Thoracic aorta (tissue), 2 donors: ENCODE measurements around the gene DCTPP1. TPM values are rescaled to one million over a fixed set of nuclear protein-coding genes. Genes with fewer than 3 reads are reported as not detected.
A peak's percentile ranks its signal among the peaks of the same experiment; 100 is the strongest.

Experiments used
- ATAC-seq: fragments of 150-250 bp; one replicate; pipeline ENCODE4 v1.8.0; 2017; ENCODE audit warnings: low read depth; ENCODE audit not compliant: insufficient number of reproducible peaks, low FRiP score
- DNase-seq: peaks from one replicate; pipeline ENCODE4 v3.0.0-alpha.2; 2020; ENCODE audit warnings: low spot score
- H3K27ac ChIP-seq, 2 donors: fragments of 200-600 bp; sonication (generic); 1 replicate in 1 of 2; 2 replicates in 1 of 2; pipeline ENCODE4 v1.5.1; 2016; ENCODE audit warnings: mild to moderate bottlenecking in 2 of 2, moderate library complexity in 2 of 2
- H3K27me3 ChIP-seq: fragments of 200-600 bp; sonication (generic); replicated peaks from 2 replicates; pipeline ENCODE4 v1.6.0; 2016; ENCODE audit warnings: mild to moderate bottlenecking; ENCODE audit not compliant: insufficient read depth
- H3K36me3 ChIP-seq: fragments of 200-600 bp; sonication (generic); one replicate; pipeline ENCODE4 v1.5.1; 2016
- H3K4me1 ChIP-seq, 2 donors: fragments of 200-600 bp; sonication (generic); 1 replicate in 1 of 2; 2 replicates in 1 of 2; pipeline versions ENCODE4 v1.5.1 to v1.6.0; 2016; ENCODE audit warnings: low read depth in 2 of 2, mild to moderate bottlenecking in 1 of 2; ENCODE audit not compliant: control insufficient read depth in 1 of 2
- H3K4me3 ChIP-seq: fragments of 200-600 bp; sonication (generic); 2 replicates; pipeline ENCODE4 v1.5.1; 2016; ENCODE audit warnings: mild to moderate bottlenecking
- H3K9me3 ChIP-seq: fragments of 200-600 bp; sonication (generic); 2 replicates; pipeline ENCODE4 v1.5.1; 2016
- CTCF ChIP-seq: fragments of 200-600 bp; sonication (generic); IDR thresholded peaks from one replicate; pipeline ENCODE4 v1.5.1; 2019; ENCODE audit warnings: antibody characterized with exemption
- total RNA-seq, 2 donors: library from RNA; depleted of rRNA; stranded (reverse); fragments of >200 nt; gene quantifications; one replicate each; pipeline versions ENCODE4 v1.1.0 to v1.2.3, GENCODE V29; 2016

The DCTPP1 gene
- total RNA-seq, 2 donors from 2014 or later = 16.7 to 24.0 TPM

GRCh38 chr16:30446203-30446595 lies 16.4 kb upstream of the DCTPP1 start:
- Histone ChIP-seq H3K9me3 (no peaks in the 10 kb centered on the region), H3K27me3 (no peaks in the 10 kb centered on the region), H3K4me1 (peaks cover 9 to 20% of the 10 kb centered on the region in 2 donors), H3K4me3 (peak overlapping the region; percentile 82), H3K27ac (peak overlapping the region; percentile 85 to 88), H3K36me3 (no peaks in the 10 kb centered on the region)
- TF ChIP-seq CTCF = no peak
- no peak for DNase-seq
- ATAC-seq = no peak

DNA sequence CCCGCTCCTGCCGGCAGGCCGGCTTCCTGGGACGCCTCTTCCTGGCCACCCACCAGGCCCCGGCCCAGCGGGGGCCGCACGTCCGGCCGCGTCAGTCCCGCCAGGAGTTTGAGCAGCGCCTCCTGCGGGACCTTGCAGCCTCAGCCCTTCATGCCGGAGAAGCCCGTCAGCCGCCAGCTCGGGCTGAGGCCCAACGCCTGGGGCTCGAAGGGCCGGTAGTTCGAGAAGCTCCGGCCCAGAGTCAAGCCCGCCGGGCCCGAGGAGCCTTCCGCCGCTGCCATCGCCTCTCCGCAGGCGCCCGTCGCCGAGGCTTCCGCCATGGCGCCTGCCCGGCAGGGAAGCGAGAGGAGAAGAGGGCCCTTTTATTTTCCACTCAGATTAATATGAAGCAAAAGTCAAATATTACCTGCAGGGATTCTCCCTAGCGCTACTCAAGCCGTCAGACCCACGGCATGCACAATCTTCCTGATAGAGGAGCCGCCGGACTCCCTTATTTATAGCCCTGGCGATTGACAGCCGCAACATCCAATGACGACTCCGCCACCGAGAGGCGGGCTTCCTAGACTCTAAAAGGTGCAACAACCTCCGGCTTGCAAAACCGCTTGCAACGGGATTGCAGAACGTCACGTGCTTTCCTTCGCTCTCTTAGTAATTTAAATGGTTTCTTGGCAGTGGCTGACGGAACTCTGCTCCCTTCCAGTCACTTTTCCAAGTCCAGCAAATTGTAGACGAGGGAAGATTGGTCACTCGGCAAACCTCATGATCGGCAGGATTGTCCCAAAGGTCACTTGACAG lies 15.8 kb upstream of the DCTPP1 start, which contains the start of gene SEPHS2:
SEPHS2 (minus strand) TSS at position 467 of the 795 bp plus-strand sequence; CDS start at position 320, 147 bp downstream.
- Histone ChIP-seq H3K36me3 (no peaks in the 10 kb centered on the region), H3K9me3 (no peaks in the 10 kb centered on the region), H3K27me3 (no peaks in the 10 kb centered on the region), H3K4me1 (peaks cover 9 to 20% of the 10 kb centered on the region in 2 donors), H3K27ac (peak within 1 kb of the TSS; percentile 85 to 88), H3K4me3 (peak within 1 kb of the TSS; percentile 82)
- peak; percentile 96 for ATAC-seq
- DNase-seq = peak; percentile 98
- peak; percentile 30 for TF ChIP-seq CTCF

DNA sequence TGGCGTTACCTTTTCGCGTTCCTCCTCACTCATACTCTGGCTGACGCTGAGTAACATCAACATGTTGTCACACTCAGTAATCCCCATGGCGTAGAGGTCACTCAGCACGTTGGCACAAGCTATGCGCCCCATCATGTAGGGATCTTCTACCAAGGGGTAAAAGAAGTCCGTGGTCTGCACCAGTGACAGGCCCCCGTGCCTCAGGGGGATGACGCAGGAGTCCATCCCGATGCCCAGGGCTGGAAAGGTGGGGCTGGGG lies 15.2 kb upstream of the DCTPP1 start:
- peak overlapping the region; percentile 82 for H3K4me3 ChIP-seq
- peak overlapping the region; percentile 85 to 88 for H3K27ac ChIP-seq
- H3K4me1 ChIP-seq = peaks cover 9 to 20% of the 10 kb centered on the region in 2 donors
- ATAC-seq (no peak), DNase-seq (no peak)
- H3K9me3 ChIP-seq = no peaks in the 10 kb centered on the region
- TF ChIP-seq CTCF = no peak
- no peaks in the 10 kb centered on the region for H3K36me3 ChIP-seq
- no peaks in the 10 kb centered on the region for H3K27me3 ChIP-seq

DNA sequence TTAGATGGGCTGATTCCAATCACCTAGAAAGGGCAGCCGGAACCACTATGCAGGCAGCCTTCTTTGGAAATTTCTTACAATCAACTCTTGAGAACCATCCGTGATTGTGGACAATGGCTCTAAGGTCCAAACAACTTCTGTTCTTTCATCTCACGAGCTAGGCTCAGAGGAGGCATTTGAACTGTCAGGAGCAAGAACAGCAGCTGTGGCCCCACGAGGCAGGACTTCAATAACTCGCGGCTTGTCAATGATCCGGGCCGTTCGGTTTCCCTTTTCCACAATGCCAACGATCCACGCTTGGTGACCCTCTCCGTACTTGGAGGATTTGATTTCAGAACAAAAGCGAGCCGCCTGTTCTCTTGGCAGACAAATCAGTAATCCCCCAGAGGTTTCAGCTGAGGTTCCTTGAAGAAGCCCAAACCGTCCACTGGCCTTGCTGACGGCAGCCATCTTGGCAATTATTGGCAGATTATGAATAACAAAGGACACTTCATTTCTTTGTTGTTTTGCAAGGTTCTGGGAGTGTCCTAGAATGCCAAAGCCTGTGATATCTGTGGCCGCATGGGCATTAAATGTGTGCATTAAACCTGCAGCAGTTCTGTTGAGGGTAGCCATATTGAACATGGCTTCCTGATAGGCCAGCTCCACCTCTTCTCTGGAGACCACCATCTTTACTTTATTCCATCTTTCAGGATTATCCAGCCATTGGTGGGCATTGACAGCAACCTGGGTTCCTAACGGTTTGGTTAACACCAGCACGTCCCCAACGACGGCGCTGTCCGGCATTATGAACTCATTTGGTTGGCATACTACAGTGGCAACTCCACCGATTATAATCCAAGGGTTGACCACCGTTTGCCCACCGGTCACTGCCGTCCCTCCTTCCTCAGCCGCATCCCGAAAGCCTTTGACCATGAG lies 14.7 kb upstream of the DCTPP1 start:
- peak overlapping the region in 1 of 2 donors; percentile 85 for H3K27ac ChIP-seq
- no peak for TF ChIP-seq CTCF
- H3K9me3 ChIP-seq = no peaks in the 10 kb centered on the region
- no peaks in the 10 kb centered on the region for H3K27me3 ChIP-seq
- H3K4me3 ChIP-seq = peak overlapping the region; percentile 82
- ATAC-seq (no peak), DNase-seq (no peak)
- H3K36me3 ChIP-seq = no peaks in the 10 kb centered on the region
- H3K4me1 ChIP-seq = peaks cover 9 to 20% of the 10 kb centered on the region in 2 donors

- Histone ChIP-seq H3K4me1 (peaks cover 9 to 20% of the 10 kb centered on the region in 2 donors), H3K36me3 (no peaks in the 10 kb centered on the region), H3K4me3 (no peak overlapping the region), H3K27me3 (no peaks in the 10 kb centered on the region), H3K27ac (no peak overlapping the region), H3K9me3 (no peaks in the 10 kb centered on the region)
- TF ChIP-seq CTCF = no peak
- DNase-seq = no peak
- no peak for ATAC-seq
These were observed 13.8 kb upstream of the DCTPP1 start for GRCh38 chr16:30443631-30444030.
